ENCODE results near the gene CGN. TPM values are rescaled to one million over a fixed set of nuclear protein-coding genes. Genes with fewer than 3 reads are reported as not detected.

The CGN gene
- total and polyA plus RNA-seq, 2 of the 13 experiments (the other 11 are each of a cell fraction or from before 2014, with no cell fraction given): 0.75 to 0.81 TPM

- TF ChIP-seq FOXP4 (CRISPR knock-in tag; IDR thresholded peaks at IDR 0.05): peak; percentile 12; the same call in 1 of the 2 replicates
- peak; percentile 13; the same call in 1 of the 2 replicates for TF ChIP-seq ARID5B (CRISPR knock-in tag; IDR thresholded peaks at IDR 0.05)
- no peak for TF ChIP-seq CENPBD1 (CRISPR knock-in tag; IDR thresholded peaks at IDR 0.05; ENCODE audit: borderline replicate concordance, low read depth)
- peak; percentile 83; the same call in 1 of the 2 replicates for TF ChIP-seq ZNF777 (CRISPR knock-in tag; IDR thresholded peaks at IDR 0.05)
- no peak for TF ChIP-seq THRA (CRISPR knock-in tag; IDR thresholded peaks at IDR 0.05; ENCODE audit: borderline replicate concordance)
- TF ChIP-seq RFX3 (CRISPR knock-in tag; IDR thresholded peaks at IDR 0.05): no peak
- peak; percentile 50 for TF ChIP-seq CBFB (CRISPR knock-in tag; IDR thresholded peaks at IDR 0.05)
- peak; percentile 93 for TF ChIP-seq ZNF501 (CRISPR knock-in tag; IDR thresholded peaks at IDR 0.05)
- peak; percentile 77 for TF ChIP-seq BORCS8-MEF2B (CRISPR knock-in tag; IDR thresholded peaks at IDR 0.05)
- no peak for TF ChIP-seq SPEN (CRISPR knock-in tag; IDR thresholded peaks at IDR 0.05; ENCODE audit: low read depth)
- TF ChIP-seq THYN1 (CRISPR knock-in tag; IDR thresholded peaks at IDR 0.05; ENCODE audit: borderline replicate concordance, low read depth): peak; percentile 62; the same call in 1 of the 2 replicates
- TF ChIP-seq MEIS2 (CRISPR knock-in tag; IDR thresholded peaks at IDR 0.05): 0 out of 2 replicates have a peak, but pooled peaks have one; percentile 43
- no peak for TF ChIP-seq ZNF550 (CRISPR knock-in tag; IDR thresholded peaks at IDR 0.05; ENCODE audit: borderline replicate concordance)
- TF ChIP-seq RARA (CRISPR knock-in tag; IDR thresholded peaks at IDR 0.05): peak; percentile 19; the same call in 1 of the 2 replicates
- no peak for TF ChIP-seq TERF1 (CRISPR knock-in tag; IDR thresholded peaks at IDR 0.05)
These were observed 29.1 kb downstream of the CGN start, which contains the start of gene TUFT1 (continued) for GRCh38 chr1:151540021-151540981.
